Limb (tissue), 2 donors: ENCODE results near the gene ZC2HC1C.

Experiments used
- DNase-seq, 2 donors: peaks; one replicate each; pipeline ENCODE4 v3.0.0-alpha.2; 2016; ENCODE audit errors: extremely low spot score in 2 of 2

Gene ZC2HC1C, protein sequence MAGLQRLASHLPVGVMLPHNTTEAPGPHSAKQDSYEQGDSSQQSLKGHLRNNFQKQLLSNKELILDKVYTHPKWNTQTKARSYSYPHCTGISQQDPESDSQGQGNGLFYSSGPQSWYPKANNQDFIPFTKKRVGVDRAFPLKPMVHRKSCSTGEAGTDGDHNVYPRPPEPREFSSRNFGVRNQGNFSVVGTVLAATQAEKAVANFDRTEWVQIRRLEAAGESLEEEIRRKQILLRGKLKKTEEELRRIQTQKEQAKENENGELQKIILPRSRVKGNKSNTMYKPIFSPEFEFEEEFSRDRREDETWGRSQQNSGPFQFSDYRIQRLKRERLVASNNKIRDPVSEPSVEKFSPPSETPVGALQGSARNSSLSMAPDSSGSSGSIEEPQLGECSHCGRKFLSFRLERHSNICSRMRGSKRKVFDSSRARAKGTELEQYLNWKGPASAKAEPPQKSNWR

DNA sequence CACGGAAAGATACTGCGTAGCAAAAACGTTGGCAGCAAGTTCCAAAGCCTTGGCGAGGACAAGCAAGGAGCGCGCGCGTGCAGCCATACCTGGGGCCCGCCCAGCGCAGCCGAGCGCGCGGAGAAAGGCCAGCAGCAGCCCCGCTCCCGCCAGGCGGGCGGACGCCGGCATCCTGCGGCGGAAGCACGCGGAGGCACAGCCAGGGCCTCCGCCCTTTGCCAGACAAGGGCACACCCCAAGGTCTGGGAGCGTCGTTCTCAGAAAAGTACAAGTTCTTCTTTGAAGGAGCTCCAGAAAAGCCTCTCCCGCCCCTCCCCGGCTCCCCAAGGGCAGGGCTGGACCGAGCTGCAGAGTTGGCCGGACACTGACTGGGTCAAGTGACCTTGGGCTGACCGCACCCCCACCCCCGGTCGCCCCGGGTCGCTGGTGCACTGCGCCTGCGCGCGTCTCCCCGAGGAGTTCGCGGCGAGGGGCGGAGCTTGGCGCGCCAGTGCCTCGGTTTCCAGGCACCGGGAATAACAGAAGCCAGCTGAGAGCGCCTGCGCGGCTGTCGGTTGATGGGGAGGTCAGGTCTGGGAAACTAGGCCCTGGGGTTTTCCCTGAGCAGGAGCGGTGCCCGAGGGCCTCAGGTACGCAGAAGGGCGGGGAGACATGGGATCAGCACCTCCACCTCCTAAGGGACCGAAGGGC lies at the start of gene ZC2HC1C:
TSS of gene ZC2HC1C (plus strand) at position 521 of the 690 bp plus-strand sequence. CDS start 933 bp downstream, outside the sequence.
- DNase-seq, result peak; percentile 89 to 94

DNA sequence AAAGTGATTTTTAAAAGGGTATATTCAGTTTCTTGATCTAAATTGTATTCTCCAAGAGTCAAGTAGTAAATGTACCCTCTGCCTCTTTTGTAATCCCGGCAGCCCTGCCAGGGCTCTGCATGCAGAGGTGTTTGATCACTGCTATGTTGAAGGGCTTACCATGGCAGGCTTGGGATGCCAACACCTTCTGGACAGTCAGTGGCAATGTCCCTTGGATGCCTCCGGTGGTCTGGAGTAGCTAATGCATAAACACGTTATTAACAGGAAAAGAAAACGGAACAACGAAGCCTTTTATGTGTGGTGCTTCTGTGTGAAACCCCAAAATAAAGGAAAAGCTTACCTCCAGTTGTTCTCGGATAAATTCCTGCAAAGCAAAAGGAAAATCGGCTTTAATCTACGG lies 46.8 kb upstream of the ZC2HC1C start:
- no peak for DNase-seq

DNA sequence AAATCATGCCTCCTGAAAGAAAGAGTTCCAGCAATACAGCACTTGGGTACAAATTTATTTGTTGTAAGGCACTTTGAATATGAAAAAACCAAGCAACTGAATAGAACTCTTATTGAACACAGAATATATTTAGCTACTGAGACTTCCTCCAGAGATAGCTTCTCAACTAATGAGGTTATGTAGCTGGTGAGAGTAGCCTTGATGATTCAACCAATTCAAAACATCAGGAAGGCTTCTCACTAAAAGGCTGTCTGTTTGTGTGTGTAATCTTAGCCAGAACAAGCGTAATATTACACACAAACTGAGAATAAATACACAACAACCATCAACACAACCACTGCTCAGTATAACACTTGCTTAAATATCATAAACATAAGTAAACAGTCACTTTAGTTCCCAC lies 46.3 kb upstream of the ZC2HC1C start:
- DNase-seq, result no peak

DNA sequence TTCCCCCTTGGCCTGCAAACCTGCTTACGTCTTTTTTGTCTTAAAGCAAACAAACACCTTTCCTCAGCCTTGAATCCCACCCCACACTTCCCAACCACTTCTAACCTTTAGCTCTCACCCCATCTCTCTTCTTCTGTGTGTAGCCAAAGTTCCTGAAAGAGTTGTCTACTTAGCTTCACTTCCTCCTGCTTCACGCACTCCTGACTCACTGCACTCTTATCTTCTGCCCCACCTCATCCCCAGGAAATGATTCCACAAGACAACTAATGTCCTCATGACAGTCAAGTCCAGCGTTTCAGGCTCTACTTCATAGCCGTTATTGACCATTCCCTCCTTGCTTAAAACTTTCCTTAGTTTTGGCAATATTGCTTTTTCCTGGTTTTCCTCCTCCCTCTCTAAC lies 44.4 kb upstream of the ZC2HC1C start:
- no peak for DNase-seq

DNA sequence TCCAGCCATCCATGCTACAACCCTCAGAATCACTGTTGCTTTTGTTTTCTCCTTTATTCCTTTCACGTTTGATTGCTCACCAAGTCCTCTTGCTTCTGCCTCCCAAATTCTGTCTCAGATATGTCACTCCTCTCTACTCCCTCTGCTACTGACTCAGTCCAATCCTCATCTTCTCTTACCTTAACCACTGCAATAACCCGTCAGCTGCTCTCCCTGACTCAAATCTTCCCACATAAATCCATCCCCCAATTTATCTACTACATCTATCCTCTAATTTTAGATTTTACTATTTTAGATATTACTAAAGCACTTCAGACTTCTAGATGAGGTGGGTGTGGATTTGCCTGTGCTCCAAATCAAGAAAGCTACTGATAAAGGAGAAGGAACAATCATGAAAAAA lies 43.6 kb upstream of the ZC2HC1C start:
- DNase-seq, result no peak

DNA sequence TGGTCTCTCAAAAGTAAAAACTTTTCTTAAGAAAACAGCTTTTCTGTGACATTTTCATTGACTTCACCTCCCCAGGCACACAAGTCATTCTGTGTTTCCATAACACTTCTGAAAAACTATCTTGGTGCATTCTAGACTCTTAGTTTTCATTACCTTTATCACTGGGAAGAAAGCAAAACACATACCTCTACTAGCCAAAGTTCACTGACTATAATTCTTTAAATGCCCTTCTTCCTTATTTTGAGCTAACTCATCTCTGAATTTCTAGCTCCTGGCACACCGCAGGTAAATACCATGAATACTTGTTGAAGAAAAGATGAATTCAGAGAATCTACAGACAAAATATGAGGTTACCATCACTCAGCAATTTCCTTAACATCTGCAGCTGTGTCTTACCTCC lies 39.3 kb upstream of the ZC2HC1C start:
- no peak for DNase-seq

DNA sequence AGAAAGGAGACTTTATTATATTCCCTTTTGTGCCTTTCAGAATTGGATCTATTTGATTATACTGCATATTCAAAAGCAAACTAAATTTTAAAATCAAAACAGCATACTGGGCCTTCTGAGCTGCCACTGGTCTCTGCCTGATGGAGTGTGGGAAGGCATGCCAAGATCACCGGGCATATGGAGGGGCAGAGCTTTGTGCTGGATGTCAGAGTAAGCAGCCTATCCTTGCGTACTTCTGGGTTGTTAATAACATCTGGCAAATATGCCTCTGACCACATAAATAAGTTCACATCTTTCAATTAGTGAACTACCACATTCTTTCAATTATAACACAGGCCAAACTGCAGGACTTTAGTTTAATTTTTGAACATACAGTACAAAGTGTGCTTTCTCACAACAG lies 36.5 kb upstream of the ZC2HC1C start:
- DNase-seq, result no peak

DNA sequence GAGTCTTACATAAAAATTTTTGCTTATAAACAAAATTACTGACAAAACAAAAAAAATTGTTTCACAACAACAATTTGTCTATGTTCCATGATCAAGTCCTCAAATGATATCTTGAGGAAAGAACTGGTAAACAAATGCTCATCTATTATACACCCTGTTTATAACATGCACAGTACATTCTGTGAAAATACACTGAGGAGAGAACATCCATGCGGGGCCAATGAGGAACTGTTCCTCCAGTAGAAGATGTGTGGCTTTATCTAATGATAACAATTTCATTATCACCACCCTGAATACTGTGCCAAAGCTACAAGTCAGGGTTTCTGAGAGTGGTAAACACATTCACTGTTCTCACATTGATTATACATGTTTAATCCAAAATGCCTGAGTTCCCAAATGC lies 28.9 kb upstream of the ZC2HC1C start:
- DNase-seq, result no peak

DNA sequence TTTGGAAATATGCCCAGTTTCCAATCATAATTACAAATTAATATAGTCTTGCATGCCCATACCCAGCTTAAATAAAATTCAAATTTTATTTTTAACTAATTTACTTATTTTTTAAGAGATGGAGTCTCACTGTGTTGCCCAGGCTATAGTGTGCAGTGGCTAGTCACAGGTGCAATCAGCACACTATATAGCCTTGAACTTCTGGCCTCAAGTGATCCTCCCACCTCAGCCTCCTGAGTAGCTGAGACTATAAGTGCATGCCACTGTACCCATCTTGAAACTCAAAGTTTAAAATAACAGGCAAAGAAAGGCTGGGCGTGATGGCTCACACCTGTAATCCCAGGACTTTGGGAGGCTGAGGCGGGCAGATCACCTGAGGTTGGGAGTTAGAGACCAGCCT lies 28.5 kb upstream of the ZC2HC1C start:
- no peak for DNase-seq

DNA sequence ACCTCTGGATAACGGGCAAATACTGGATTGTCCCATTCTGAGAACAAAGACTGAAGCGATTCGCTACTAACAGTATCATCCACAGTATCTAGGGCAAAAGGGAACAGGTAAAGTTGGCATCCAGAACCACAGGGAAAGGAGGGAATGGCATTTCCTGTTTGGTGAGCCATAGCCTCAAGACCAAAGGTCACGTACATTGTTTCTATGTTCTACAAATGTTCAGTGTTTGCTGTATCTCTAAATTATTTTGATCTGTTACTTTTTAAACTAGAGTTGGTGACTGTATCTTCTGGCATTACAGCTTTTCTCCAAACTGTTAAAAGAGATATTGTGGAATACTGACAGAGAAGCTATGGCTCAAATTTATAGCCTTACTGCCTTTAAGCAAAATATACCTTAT lies 27.8 kb upstream of the ZC2HC1C start:
- no peak for DNase-seq

DNA sequence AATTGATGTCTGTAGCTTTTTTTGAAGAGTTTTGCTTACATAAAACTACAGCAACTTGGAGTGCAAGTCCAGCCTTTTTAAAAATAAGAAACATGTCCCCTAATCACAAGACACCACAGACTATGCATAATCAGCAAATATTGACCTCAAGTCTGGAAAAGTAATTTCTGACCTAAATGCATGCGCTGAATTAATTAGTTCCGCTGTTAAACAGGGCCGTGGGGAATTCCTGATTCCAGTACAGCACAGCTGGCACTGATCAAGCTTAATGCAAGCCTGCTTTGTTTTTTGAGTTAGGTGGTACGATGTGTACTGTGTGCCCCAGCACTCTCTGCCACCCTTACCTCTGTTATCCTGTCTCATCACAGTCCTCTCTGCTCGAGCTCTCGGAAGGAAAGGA lies 27.4 kb upstream of the ZC2HC1C start:
- DNase-seq, result no peak

DNA sequence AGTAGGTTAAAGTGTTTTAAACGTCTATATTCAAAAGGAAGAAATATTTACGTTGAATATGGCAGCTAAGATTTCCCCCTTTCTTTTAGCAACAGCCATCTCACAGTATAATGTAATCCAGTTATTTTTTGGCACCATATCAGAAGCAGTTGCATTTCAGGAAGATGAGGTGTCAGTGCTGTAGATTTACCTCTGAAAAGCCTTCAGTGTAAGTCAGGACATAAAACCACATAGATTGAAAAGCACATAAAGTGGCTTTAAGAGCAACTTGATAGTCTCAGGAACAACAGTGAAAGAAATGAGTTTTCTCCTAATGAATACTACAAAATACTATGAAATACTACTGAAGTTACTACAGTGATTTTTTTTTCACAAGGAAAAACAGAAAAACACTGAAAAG lies 25.1 kb upstream of the ZC2HC1C start:
- DNase-seq, result peak in 1 of 2 donors; percentile 21

DNA sequence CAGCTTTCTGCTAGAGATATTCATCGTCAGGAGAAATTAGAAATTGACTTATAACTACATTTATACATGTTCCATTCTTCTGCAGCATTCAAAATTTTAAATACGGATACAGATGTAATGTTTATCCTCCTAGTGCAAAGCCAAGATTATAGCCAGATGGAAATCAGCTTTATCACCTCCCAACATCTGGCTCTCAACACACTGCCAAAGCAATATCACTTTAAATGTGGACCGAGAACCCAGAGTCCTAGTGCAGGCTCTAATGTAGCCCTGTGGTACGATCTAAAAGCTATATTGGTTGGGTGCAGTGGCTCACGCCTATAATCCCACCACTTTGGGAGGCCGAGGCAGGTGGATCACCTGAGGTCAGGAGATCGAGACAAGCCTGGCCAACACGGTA lies 24.7 kb upstream of the ZC2HC1C start:
- DNase-seq, result peak in 1 of 2 donors; percentile 54

DNA sequence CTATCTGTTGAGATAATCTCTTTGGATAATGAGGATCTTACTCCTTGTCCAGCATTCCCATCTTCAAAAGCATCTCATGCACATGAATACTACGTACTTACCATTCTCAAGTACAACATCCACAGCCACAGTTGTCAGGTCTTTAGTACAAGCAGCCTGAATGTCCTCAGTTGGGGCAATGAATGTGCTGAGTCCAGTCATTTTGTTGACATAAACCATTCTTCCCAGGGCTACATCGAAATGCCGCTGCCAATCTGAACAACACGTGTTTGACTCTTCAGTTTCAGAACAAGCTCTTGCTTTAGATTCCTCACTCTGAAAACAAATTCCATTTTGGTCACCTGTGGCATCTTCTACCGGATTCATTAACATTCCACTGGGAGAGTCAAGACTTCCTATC lies 23.2 kb upstream of the ZC2HC1C start:
- DNase-seq, result no peak

DNA sequence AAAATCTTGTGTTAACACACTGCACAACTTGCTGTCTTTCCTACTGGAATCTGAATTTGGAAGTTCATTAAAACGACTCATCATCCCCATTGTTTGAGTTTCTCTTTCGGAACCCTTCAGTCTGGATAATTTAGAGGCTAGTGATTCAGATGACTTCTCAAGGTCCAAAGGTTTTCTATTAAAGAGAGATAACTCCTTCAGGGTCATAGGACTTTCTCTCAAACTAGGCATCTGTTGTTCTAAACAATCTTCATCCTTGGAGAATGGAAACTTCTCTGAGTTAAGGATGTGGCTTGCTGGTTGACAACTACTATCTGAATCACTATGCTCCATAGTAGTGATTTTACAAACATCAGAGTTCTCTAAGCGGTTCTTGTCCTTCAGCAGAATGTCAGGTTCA lies 22.5 kb upstream of the ZC2HC1C start:
- no peak for DNase-seq

DNA sequence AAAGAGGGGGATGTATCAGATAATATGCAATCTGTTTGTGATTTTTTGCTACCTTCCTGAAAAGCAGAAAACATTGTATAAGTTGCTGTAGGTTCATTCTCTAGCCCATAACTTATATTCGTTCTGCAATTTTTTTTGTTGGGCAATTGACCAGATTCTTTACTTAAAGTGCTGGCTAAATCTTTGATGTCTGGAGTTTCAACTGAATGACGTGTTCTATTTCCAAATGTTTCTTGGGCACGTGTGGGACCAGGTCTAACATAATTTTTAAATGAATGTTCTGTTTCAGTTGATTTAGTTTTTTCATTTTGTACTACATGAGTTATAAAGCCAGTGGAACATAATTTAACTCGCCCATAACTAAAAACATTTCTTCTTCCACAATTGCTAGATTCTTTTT lies 21.9 kb upstream of the ZC2HC1C start:
- DNase-seq, result no peak

DNA sequence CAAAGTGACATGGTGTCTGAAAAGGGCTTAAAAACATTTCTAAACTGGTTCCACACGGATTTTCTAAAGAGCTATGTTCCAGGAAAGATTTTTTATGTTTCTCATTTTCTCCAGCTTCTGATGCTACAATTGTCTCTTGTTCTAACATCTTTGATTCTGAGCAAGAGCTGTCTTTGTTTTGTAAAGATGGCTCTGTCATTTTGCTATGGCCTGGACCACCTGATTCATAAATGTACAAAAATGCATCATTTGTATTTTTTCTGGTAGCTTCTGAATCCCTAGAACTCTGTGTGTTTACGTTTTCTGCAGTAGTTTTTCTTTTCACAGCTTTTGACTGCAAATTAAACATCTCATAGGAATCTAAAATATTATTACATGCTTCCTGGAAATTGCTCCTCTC lies 21.3 kb upstream of the ZC2HC1C start:
- no peak for DNase-seq

DNA sequence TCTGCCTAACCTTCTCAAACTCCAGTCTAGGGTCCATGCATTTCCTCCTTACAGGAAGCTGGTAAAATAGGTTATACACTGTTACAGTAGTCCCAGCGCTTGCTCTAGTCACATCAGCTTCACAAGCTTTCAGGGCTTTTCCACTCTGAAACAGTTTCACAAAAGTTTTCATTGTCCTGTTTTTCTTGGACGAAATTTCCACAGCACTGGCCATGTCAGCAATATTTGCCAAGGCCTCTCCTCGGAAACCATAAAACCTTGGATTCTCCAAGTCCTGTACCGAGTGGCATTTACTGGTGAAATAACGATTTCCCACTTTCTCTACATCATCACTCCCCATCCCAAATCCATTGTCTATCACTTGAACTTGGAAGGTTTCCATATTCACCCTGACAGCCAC lies 20.3 kb upstream of the ZC2HC1C start:
- DNase-seq, result no peak

DNA sequence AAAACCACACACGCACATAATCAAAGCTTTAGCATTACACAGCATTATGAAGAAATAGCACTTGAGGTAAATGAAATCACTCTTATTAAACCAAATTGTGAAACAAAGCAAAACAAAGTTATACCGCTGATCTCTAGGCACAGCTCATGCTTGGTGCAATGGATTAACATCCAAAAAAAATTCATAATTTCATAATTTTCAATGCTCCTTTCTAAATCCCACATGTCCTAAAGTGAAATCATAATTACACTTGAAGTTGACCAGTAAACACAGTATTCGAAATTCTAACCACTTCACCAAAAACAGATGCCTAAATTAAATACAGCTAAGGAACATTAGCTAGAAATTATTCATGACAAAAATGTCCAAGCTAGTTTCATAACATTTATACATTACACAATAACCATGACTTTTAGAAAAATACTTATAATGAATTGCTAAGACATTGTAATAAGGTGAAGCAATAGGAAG lies 19.7 kb upstream of the ZC2HC1C start:
- DNase-seq, result no peak

DNA sequence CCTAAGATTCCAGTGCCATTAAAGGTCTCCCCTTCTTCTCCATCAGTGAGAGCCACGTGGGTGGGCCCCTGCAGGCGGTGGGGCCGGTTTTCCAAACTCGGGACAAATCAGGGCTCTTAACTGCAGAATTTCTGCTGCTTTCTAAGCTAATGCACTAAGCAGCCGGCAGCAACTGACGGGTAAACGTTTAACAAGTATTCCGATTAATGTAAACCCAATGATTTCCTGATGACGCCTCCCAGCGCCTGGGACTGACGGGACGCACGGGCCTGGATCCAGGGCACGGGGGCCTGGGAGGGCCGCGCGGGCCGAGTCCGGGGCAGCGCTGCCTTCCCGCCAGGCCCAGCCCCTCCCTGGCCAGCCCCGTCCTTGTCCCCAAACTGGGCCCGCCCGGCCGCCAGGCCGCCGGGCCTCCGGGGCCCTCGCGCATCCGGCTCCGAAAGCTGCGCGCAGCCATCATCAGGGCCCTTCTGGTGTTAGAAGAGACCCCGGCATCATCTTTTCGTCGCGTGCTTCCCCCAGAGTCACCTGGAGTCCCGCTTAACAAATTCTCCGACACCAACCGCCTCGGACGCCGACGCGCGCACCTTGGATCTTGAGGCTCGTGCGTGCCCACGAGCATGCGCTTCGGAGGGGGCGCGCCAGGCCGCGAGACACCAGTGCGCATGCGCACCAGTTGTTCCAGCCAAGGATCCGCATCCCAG lies 18.4 kb upstream of the ZC2HC1C start, which contains the start of gene MLH3:
TSS of gene MLH3 (minus strand) at position 616 of the 704 bp plus-strand sequence. CDS start 1,812 bp downstream, outside the sequence.
- DNase-seq, result peak; percentile 87 to 89

DNA sequence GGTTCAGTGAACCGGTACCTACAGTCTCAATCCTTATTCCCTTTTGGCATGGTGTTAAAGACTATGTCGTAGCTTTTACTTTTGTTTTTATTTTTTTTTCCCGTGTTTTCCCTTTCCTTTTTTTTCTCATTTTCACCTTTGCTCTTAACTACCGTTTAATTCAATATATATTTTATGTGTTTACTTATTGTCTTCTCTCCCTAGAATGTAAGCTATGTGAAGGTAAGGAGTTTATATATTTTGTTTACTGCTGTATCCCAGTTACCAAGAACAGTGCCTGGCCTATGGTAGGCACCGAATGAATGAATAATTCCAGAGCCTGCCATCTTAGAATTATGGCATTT lies 17.9 kb upstream of the ZC2HC1C start:
- DNase-seq, result no peak
